Measurements from ENCODE around the gene ANTXR2.

- no peak for TF ChIP-seq CTCF (IDR thresholded peaks at IDR 0.05)
- no peak for TF ChIP-seq POLR2A (IDR thresholded peaks at IDR 0.05)
- TF ChIP-seq POLR2AphosphoS5 (IDR thresholded peaks at IDR 0.05; ENCODE audit: insufficient read depth in 1 of 2, low read depth in 1 of 2) = no peak
Measured at GRCh38 chr4:80024335-80024734, 48.7 kb downstream of the ANTXR2 start.

All from vagina (tissue), 2 donors.